Activated CD4-positive, alpha-beta T cell treated with anti-CD3 and anti-CD28 coated beads for 48 hours (primary cell): ENCODE measurements around the gene MPLKIP.
"Not testable (repeated sequence)": the region's sequence is repeated elsewhere in the genome, so short reads cannot be mapped to it uniquely, and the experiment has no call there.

Experiments
- DNase-seq: peaks from one replicate; pipeline ENCODE4 v3.0.0-alpha.2; 2020

The MPLKIP gene

DNA sequence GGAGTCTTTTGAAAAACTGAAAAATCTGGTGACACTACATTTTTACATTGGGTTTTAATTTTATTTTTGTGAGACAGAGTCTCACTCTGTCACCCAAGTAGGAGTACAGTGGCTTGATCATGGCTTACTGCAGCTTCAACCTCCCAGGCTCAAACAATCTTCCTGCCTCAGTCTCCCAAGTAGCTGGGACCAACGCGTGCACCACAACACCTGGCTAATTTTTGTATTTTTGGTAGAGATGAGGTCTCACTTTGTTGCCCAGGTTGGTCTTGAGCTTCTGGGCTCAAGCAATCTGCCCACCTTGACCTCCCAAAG, 11.5 kb downstream of the MPLKIP start:
- DNase-seq = no peak

DNA sequence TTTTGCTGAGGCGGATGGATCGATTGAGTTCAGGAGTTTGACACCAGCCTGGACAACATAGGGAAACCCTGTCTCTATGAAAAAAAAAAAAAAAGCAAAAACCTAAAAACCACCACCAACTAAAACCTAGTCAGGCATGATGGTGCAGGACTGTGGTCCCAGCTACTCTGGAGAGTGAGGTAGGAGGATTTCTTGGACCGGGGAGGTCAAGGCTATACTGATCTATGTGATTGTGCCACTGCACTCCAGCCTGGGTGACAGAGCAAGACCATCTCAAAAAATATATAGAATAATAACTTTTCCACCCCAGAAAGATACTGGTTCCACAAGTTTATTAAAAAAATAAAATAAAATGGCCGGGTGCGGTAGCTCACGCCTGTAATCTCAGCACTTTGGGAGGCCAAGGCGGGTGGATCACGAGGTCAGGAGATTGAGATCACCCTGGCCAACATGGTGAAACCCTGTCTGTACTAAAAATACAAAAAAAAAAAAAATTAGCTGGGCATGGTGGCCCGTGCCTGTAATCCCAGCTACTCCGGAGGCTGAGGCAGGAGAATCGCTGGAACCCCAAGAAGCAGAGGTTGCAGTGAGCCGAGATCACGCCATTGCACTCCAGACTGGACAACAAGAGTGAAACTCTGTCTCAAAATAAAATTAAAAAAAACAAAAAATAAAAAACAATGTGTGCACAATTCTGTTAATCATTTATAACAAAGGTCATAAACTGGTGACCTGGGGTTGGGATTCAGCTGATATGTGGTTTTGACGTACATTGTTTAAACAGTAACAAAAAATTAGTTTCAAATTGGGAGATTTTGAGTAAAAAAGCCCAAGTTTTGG, 12.1 kb downstream of the MPLKIP start:
- not testable (repeated sequence) for DNase-seq

DNA sequence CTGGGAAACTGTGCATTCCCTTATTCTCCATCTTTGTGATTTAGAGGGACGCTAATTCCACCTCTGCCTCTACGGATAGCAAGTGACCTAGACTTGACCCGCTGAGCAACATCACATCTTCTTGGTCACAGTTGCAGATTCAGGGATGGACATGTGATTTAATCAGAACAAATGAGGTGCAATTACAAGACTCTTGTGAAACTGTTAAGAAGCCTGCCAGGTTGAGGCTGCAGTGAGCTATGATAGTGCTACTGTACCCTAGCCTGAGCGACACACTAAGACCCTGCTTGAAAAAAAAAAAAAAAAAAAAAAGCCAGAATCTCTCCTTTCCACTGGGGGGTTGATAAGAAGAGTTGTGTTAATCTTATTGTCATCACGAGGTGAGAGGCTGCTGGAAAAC, 14.4 kb downstream of the MPLKIP start:
- no peak for DNase-seq

DNA sequence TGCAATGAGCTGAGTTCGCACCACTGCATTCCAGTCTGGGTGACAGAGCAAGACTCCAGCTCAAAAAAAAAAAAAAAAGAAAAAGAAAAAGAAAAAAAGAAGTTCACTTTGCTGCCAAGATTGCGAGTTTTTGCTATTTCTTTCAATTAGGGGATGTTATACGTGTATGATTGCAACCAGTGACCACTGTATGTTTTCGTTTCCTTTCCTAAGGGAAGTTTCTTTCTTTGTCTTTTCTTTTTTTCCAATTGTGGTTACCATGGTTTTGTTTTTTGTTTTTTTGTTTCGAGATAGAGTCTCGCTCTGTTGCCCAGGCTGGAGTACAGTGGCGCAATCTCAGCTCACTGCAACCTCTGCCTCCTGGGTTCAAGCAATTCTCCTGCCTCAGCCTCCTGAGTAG, 16.2 kb downstream of the MPLKIP start:
- not testable (repeated sequence) for DNase-seq

- DNase-seq = not testable (repeated sequence)
Measured at GRCh38 chr7:40117199-40117598, 17.2 kb downstream of the MPLKIP start.

DNA sequence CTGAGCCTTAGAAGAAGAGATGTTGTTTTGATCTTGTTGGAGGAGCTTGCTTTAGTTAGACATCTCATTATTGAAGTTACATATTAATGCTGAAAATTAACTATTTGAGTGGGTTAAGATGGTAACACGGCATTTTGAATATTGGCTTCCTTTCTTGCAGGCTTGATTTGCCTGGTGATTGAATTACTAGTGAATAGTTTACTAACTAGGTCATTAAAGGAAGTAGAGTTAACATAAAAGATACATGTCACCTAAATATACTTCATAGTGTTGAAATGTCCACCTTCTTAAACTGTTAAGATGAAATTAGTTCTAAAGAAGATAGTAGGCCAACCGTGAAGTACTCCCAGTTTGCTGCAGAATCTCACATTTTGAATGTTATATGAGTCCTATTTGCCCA, 18.5 kb downstream of the MPLKIP start:
- no peak for DNase-seq

- no peak for DNase-seq
Measured at GRCh38 chr7:40105879-40106473, 28.4 kb downstream of the MPLKIP start.

- no peak for DNase-seq
Measured at GRCh38 chr7:40102897-40103296, 31.5 kb downstream of the MPLKIP start.

- no peak for DNase-seq
Measured at GRCh38 chr7:40101201-40101600, 33.2 kb downstream of the MPLKIP start.

GRCh38 chr7:40099837-40100236, 34.6 kb downstream of the MPLKIP start:
- DNase-seq = no peak

GRCh38 chr7:40098810-40099209, 35.6 kb downstream of the MPLKIP start:
- no peak for DNase-seq

GRCh38 chr7:40097728-40098127, 36.7 kb downstream of the MPLKIP start:
- DNase-seq = no peak

DNA sequence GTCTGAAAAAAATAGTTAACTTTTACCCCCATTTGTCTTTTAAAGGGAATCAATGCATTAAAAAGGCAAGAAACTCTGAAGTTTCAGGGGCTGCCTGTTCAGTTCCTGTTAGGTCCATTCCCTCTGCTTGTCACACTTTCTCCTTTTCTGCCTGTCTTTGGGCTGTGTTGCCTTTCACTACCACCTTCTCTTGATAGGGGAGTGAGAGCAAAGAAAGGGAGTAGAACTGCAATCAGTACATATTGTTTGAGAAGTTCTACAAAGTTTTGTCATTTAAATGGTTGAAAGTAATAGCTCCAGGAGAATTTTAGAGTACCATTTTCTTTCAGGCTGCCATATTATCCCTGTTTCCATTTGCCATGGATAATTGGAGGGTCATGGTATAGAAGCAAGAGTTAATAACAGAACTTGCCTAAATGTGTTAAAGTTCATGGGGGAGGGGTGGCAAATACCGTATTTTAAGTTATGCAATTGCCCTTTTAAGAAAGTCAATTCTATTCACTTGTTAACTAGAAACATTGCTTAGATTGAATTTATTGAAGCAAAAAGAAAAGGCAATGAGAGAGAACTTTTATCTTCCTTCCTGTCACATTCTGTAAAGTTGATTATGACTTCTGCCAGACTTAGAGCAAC, 38.6 kb downstream of the MPLKIP start:
- no peak for DNase-seq

DNA sequence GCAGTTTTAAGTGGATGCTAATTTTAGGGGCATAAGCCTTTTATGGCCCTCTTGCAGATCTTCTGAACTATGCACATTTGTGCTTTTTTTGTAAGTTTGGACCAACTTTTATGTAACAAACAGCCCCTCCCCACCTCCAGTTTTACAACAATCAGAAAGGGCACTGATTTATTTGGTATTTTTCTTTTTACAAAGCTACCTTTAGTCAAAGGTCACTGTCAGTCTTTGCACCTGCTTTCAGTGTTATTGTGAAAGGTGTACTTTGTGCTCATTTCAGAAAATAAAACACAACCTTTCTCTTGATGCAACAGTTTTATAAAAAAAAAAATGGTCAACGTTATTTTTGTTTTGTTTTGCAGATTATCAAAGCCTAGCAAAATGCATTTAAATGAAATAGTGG, 39.2 kb downstream of the MPLKIP start:
- no peak for DNase-seq

DNA sequence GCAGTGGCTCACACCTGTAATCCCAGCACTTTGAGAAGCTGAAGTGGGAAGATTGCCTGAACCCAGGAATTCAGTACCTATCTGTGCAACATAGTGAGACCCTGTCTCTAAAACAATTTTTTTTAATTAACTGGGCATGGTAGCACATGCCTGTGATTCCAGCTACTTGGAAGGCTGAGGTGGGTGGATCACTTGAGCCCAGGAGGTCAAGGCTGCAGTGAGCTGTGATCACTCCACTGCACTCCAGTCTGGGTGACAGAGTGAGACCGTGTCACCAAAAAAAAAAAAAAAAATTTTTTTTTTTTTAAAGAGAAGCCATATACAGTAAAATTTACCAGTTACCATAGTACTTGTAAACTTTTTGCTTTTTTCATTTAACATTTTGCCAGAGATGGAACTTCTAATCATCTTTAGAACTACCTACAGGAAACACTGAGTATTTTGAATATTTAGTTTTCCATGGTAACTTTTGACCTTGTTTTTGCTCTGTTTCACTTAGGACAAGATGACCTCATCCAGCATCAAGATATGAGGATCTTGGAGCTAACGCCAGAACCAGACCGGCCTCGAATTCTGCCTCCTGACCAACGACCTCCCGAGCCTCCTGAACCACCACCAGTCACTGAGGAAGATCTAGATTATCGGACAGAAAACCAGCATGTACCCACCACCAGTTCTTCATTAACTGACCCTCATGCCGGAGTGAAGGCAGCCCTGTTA, 40.6 kb downstream of the MPLKIP start:
- no peak for DNase-seq

- no peak for DNase-seq
Measured at GRCh38 chr7:40092182-40092581, 42.2 kb downstream of the MPLKIP start.

- no peak for DNase-seq
Measured at GRCh38 chr7:40077849-40078248, 56.6 kb downstream of the MPLKIP start.
